GM12891 (cell line): ENCODE data around the gene IRS4.

ENCODE experiments used
- POLR2A ChIP-seq: IDR thresholded peaks from 2 replicates; pipeline ENCODE4 v1.6.1; 2011; ENCODE audit warnings: low read depth, low read length, control low read depth
- POLR2AphosphoS5 ChIP-seq: IDR thresholded peaks from 2 replicates; pipeline ENCODE4 v1.6.1; 2011; ENCODE audit warnings: low read depth, low read length, control low read depth

GRCh38 chrX:108735091-108735678 is 1.2 kb downstream of the IRS4 start:
- TF ChIP-seq POLR2A (no peak), POLR2AphosphoS5 (no peak)
